NCI-H1930 (cell line): Measurements from ENCODE around the gene ZNF587B.
A peak's percentile ranks its signal among the peaks of the same experiment; 100 is the strongest.
"Not testable (repeated sequence)": the region's sequence is repeated elsewhere in the genome, so short reads cannot be mapped to it uniquely, and the experiment has no call there.

Experiments
- DNase-seq, 2 experiments: peaks; one replicate each; lab custom pipeline; 2025; lab: John Stamatoyannopoulos, UW

The ZNF587B gene

DNA sequence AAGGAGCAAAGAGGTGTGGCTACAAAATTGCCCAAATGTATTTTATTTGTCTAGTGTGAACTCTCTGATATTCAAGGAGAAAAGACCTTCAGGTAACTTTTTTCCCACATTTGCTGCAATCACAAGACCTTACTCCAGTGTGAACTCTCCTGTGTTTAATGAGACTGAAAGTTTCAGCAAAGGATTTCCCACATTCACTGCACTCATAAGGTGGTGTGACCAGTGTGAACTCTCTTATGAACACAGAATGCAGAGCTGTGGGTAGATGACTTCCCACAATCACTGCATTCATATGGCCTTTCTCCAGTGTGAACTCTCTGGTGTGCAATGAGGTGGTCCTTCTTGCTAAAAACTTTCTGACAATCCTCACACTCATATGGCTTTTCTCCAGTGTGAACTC, 42.4 kb downstream of the ZNF587B start:
- no peak for DNase-seq

DNA sequence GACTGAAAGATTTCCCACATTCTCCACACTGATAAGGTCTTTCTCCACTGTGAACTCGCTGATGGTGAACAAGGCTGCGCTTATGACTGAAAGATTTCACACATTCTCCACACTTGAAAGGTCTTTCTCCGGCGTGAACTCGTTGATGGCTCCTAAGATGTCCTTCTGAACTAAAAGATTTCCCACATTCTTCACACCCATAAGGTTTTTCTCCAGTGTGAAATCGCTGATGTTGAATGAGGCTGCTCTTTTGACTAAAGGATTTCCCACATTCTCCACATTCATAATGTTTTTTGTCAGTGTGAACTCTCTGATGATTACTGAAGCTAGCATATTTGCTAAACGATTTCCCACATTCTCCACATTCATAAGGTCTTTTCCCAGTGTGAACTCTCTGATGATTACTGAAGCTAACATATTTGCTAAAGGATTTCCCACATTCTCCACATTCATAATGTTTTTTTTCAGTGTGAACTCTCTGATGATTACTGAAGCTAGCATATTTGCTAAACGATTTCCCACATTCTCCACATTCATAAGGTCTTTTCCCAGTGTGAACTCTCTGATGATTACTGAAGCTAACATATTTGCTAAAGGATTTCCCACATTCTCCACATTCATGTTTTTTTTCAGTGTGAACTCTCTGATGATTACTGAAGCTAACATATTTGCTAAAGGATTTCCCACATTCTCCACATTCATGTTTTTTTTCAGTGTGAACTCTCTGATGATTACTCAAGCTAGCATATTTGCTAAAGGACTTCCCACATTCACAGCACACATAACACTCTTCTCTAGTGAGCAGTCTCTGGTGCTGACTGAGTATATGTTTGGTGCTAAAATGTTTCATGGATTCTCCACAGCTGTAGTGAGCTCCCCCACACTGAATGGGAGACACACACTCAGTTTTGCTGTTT, 44.0 kb downstream of the ZNF587B start:
- not testable (repeated sequence) for DNase-seq

DNA sequence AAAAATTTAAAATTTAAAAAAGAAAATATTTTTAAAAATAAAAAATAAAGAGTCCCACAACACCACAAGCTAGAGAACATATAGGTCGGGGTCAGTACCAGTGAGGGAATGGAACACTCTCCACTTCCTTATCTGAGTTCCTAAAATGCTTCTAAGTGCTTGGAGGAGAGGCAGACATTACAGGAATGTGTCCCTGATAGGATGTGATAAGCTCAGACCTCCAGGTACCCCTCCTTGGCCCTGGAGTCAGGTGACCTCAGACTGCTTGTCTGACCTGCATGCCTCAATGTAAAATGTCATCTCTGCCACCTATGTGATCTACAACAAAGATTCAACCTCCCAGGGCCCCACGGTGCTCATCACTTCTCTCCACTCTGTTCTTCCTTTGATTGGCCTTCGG, 55.9 kb downstream of the ZNF587B start:
- no peak for DNase-seq

DNA sequence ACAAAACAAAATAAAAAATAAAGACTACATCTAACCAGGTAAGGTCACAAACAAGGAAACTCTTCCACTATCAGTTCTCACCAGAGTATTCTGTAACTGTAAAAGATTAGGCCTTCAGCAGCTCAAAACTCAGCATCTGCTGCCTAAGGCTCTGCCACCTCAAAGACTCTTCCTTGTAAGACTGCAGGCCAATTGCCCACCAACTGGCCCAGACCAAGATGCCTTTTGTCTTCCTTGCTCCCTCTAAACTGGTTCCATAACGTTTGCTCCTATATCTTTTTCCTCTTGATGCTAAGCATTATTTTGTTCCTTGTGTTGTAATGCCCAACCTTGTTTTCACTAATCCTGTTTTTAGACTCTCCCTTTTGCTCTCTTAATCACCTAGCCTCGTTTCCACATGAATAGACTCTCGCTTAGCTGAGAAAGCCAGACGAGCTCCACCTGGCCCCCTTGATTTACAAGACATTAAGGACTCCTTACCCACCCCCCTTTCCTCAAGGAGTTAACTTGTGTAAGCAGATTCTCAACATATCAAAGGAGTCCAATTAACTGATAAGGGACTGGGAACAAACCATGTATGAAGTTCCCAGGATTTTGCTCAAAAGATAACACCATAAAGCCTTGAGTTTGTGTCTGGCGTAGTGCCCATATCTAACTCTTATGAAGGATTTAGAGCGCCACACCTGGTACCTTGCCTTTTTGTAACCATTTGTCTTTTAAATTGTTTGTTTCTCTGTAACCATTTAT, 57.3 kb downstream of the ZNF587B start:
- no peak for DNase-seq

DNA sequence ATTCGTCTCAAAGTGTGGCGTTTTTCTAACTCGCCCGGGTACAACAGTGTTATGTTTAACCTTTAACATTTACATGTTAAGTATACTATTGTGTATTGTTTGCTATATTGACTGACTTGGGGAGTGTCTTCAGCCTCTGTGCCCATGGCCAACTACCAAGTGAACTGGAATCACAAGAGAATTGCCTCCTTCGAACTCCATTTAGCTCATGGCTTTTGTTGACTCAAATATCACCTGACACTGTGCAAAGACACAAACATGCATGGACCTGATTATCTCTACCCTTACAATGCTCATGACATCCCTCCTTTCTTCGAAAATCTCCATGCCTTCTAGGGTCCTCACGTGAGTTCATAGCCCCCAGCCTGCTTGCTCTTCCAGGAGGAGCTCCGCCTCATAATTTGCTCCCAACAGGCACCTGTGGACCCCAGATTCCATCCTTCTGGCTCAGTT, 58.0 kb downstream of the ZNF587B start:
- DNase-seq: no peak

DNA sequence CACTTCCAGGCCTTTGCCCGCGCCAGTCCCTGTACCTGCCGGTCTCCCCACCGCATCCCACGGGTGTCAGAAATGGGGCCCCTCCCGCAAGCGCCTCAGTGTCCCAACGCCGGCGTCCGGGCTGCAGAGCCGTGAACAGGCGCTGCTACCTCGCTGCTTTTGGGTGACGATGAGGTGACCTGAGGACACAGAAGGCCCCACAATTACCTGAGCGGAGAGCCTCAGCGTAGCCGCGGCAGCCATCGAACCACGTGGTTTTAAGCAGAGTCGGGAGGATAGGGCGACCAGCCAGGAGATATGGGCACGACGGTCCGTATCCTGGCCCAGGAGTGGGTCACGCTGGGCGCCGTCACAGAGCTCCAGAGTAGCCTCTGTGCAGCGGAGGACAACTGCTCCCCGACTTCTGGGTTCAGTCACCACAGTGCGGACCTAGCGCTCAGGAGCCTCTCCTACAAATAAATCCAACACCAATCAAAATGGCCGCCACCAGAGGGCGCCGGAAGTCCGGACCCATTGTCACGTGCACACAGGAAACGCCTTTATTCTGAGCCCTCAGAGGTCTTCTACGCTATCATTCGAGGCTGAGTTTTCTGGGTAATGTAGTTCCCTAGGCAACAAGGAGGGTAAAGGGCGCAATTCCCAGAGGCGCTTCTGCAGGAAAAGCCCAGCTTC, 58.6 kb downstream of the ZNF587B start, which contains the start of gene ZNF814:
Gene ZNF814 (minus strand): TSS at position 478 of the 672 bp plus-strand sequence. CDS start 235 bp downstream, at position 243.
- peak; percentile 86 to 91 for DNase-seq

DNA sequence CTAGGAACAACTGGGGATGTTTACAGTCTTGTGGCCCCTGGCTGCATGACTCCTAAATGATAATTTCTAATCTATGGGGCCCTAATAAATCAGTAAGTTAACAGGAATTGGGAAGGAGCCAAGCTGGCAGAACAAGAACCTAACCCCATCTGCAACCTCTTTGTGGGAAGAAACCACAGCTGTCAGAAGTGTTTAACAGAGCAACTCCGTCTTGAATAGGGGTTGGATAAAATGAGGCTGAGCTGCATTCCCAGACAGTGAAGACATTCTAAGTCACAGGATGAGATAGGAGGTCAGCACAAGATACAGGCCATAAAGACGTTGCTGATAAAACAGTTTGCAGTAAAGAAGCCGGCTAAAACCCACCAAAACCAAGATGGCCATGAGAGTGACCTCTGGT, 60.6 kb downstream of the ZNF587B start:
- DNase-seq: not testable (repeated sequence)
